GM19397 (cell line): Measurements from ENCODE around the gene PRDM1.

Experiments used
- ATAC-seq: cut with Tn5 transposase; IDR thresholded peaks from one replicate; pipeline ENCODE4 v1.9.1; 2021; ENCODE audit warnings: mild to moderate bottlenecking, moderate library complexity; ENCODE audit not compliant: unreplicated experiment

Gene PRDM1

DNA sequence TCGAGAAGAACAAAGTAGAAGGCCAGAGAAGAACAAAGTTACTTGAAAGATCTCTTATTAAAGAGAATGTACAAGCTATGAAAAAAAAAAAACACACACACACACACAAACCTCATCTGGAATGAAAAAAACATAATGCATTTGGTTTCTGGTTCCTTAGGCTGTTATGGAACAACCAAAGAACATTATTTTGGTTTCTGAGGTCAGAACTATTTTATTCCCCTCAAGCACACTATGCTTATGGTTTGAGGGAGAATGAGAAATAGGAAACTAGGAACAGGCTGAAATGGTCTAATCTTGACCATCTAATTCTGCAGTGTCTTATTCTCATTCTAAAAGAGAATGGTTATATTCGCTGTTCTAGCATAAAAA is 8.8 kb downstream of the PRDM1 start:
- ATAC-seq = no peak

- ATAC-seq = peak; percentile 48
These were observed 11.5 kb downstream of the PRDM1 start for GRCh38 chr6:106097411-106098231.

- no peak for ATAC-seq
These were observed 12.5 kb downstream of the PRDM1 start for GRCh38 chr6:106098383-106099234.

GRCh38 chr6:106099235-106099537 is 13.1 kb downstream of the PRDM1 start:
- no peak for ATAC-seq

GRCh38 chr6:106100755-106101154 is 14.6 kb downstream of the PRDM1 start:
- ATAC-seq = no peak

GRCh38 chr6:106101466-106101865 is 15.3 kb downstream of the PRDM1 start:
- no peak for ATAC-seq

GRCh38 chr6:106102034-106102433 is 15.9 kb downstream of the PRDM1 start:
- peak; percentile 56 for ATAC-seq

GRCh38 chr6:106102967-106103727 is 17.0 kb downstream of the PRDM1 start:
- ATAC-seq = no peak

- peak; percentile 44 for ATAC-seq
These were observed 17.6 kb downstream of the PRDM1 start for GRCh38 chr6:106103728-106104109.

GRCh38 chr6:106104476-106104875 is 18.3 kb downstream of the PRDM1 start:
- ATAC-seq = no peak

- ATAC-seq = no peak
These were observed 18.8 kb downstream of the PRDM1 start for GRCh38 chr6:106104941-106105340.

DNA sequence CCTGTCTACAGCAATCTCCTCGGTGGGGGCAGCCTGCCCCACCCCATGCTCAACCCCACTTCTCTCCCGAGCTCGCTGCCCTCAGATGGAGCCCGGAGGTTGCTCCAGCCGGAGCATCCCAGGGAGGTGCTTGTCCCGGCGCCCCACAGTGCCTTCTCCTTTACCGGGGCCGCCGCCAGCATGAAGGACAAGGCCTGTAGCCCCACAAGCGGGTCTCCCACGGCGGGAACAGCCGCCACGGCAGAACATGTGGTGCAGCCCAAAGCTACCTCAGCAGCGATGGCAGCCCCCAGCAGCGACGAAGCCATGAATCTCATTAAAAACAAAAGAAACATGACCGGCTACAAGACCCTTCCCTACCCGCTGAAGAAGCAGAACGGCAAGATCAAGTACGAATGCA is 19.4 kb downstream of the PRDM1 start:
- no peak for ATAC-seq

- ATAC-seq = no peak
These were observed 20.3 kb downstream of the PRDM1 start for GRCh38 chr6:106106276-106107042.

- no peak for ATAC-seq
These were observed 21.0 kb downstream of the PRDM1 start for GRCh38 chr6:106107043-106107613.

- ATAC-seq = no peak
These were observed 22.0 kb downstream of the PRDM1 start for GRCh38 chr6:106108129-106108528.

DNA sequence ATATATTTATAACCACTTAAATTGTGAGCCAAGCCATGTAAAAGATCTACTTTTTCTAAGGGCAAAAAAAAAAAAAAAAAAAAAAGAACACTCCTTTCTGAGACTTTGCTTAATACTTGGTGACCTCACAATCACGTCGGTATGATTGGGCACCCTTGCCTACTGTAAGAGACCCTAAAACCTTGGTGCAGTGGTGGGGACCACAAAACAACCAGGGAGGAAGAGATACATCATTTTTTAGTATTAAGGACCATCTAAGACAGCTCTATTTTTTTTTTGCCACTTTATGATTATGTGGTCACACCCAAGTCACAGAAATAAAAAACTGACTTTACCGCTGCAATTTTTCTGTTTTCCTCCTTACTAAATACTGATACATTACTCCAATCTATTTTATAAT is 22.9 kb downstream of the PRDM1 start:
- ATAC-seq = no peak

GRCh38 chr6:106110164-106110826 is 24.2 kb downstream of the PRDM1 start:
- ATAC-seq = no peak

- no peak for ATAC-seq
These were observed 26.3 kb downstream of the PRDM1 start for GRCh38 chr6:106112433-106112832.

GRCh38 chr6:106113256-106113959 is 27.3 kb downstream of the PRDM1 start:
- ATAC-seq = no peak
